ENCODE data around the gene MRPS14. TPM values are rescaled to one million over a fixed set of nuclear protein-coding genes. Genes with fewer than 3 reads are reported as not detected.

Gene MRPS14
- total RNA-seq, 2 donors from 2014 or later: 30.3 to 30.9 TPM

- Histone ChIP-seq H3K4me3 (ENCODE audit: low read length) (no peak overlapping the region), H3K27me3 (ENCODE audit: control insufficient read depth, insufficient read depth, low read length, poor library complexity, severe bottlenecking) (no peaks in the 10 kb centered on the region), H3K27ac (ENCODE audit: low read depth, low read length) (no peak overlapping the region), H3K4me1 (ENCODE audit: control insufficient read depth, insufficient read depth, low read length) (no peaks in the 10 kb centered on the region), H3K36me3 (ENCODE audit: control insufficient read depth, insufficient read depth, low read length) (peaks cover 10% of the 10 kb centered on the region), H3K9me3 (ENCODE audit: control insufficient read depth, low read length) (no peaks in the 10 kb centered on the region), H3K9ac (ENCODE audit: extremely low read depth, low read length, poor library complexity, severe bottlenecking) (no peak overlapping the region)
- no peak overlapping the region for H3K4me3 Mint-ChIP-seq
- WGBS, 2 experiments (ENCODE audit: insufficient coverage in 1 of 2, insufficient read length in 1 of 2): 88 to 100% methylated on average over 1 of the region's 1 CpG
- no peak overlapping the region for H3K27ac Mint-ChIP-seq
- H3K27me3 Mint-ChIP-seq (ENCODE audit: insufficient read depth): no peaks in the 10 kb centered on the region
- no peak for TF ChIP-seq CTCF (conservative IDR thresholded peaks at IDR 0.05)
- DNase-seq: no peak
- H3K9me3 Mint-ChIP-seq: no peaks in the 10 kb centered on the region
- peaks cover 14% of the 10 kb centered on the region for H3K4me1 Mint-ChIP-seq
- H3K36me3 Mint-ChIP-seq (ENCODE audit: low read depth): peaks cover 8% of the 10 kb centered on the region
Measured at GRCh38 chr1:174991473-174991872, 31.8 kb downstream of the MRPS14 start.

DNA sequence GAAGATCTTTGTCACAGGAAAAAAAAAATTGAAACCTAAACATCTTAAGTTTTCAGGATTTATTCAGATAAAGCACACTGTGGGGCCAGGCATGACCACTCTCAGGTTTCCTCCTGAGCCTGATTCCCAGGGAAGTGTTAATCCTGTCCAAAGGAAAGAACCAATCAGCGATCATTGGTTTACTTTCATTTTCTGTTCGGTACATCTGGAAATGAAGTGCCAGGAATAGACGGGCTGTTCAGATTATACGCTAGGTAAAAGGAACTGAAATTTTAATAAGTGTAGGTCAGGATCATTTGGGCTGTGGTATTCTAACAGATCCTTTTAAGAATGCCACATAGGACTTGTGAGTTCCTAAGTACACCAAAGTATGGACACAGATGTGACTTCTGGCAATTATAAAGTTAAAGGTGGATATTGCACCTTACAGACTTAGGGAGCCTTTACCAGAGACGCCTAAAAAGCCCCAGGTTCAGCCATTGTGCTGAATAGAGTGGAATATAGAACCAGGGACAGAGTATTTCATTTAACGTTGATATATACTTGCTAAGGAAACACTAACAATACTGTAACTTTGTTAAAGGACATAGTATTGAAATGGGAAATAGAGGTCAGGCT is 32.7 kb downstream of the MRPS14 start:
- no peaks in the 10 kb centered on the region for H3K9me3 ChIP-seq (ENCODE audit: control insufficient read depth, low read length)
- Mint-ChIP-seq H3K27me3 (ENCODE audit: insufficient read depth) (no peaks in the 10 kb centered on the region), H3K36me3 (ENCODE audit: low read depth) (peaks cover 8% of the 10 kb centered on the region), H3K4me3 (no peak overlapping the region), H3K27ac (no peak overlapping the region), H3K9me3 (no peaks in the 10 kb centered on the region), H3K4me1 (peaks cover 21% of the 10 kb centered on the region)
- H3K4me1 ChIP-seq (ENCODE audit: control insufficient read depth, insufficient read depth, low read length): no peaks in the 10 kb centered on the region
- no peak for TF ChIP-seq CTCF (conservative IDR thresholded peaks at IDR 0.05)
- H3K36me3 ChIP-seq (ENCODE audit: control insufficient read depth, insufficient read depth, low read length): peaks cover 6% of the 10 kb centered on the region
- H3K9ac ChIP-seq (ENCODE audit: extremely low read depth, low read length, poor library complexity, severe bottlenecking): no peak overlapping the region
- WGBS, 2 experiments (ENCODE audit: insufficient coverage in 1 of 2, insufficient read length in 1 of 2): 93 to 94% methylated on average over 5 to 6 of the region's 6 CpGs
- no peaks in the 10 kb centered on the region for H3K27me3 ChIP-seq (ENCODE audit: control insufficient read depth, insufficient read depth, low read length, poor library complexity, severe bottlenecking)
- no peak overlapping the region for H3K4me3 ChIP-seq (ENCODE audit: low read length)
- no peak overlapping the region for H3K27ac ChIP-seq (ENCODE audit: low read depth, low read length)
- DNase-seq: no peak

- Histone ChIP-seq H3K27me3 (ENCODE audit: control insufficient read depth, insufficient read depth, low read length, poor library complexity, severe bottlenecking) (no peaks in the 10 kb centered on the region), H3K9ac (ENCODE audit: extremely low read depth, low read length, poor library complexity, severe bottlenecking) (no peak overlapping the region), H3K36me3 (ENCODE audit: control insufficient read depth, insufficient read depth, low read length) (peaks cover 5% of the 10 kb centered on the region), H3K27ac (ENCODE audit: low read depth, low read length) (no peak overlapping the region), H3K9me3 (ENCODE audit: control insufficient read depth, low read length) (no peaks in the 10 kb centered on the region), H3K4me3 (ENCODE audit: low read length) (no peak overlapping the region), H3K4me1 (ENCODE audit: control insufficient read depth, insufficient read depth, low read length) (no peaks in the 10 kb centered on the region)
- Mint-ChIP-seq H3K4me3 (no peak overlapping the region), H3K36me3 (ENCODE audit: low read depth) (peaks cover 8% of the 10 kb centered on the region), H3K9me3 (no peaks in the 10 kb centered on the region), H3K4me1 (peaks cover 21% of the 10 kb centered on the region), H3K27me3 (ENCODE audit: insufficient read depth) (no peaks in the 10 kb centered on the region), H3K27ac (peak overlapping the region; percentile 70)
- 94 to 100% methylated on average over 2 to 5 of the region's 5 CpGs for WGBS, 2 experiments (ENCODE audit: insufficient coverage in 1 of 2, insufficient read length in 1 of 2)
- DNase-seq: no peak
- no peak for TF ChIP-seq CTCF (conservative IDR thresholded peaks at IDR 0.05)
Measured at GRCh38 chr1:174989536-174990220, 33.5 kb downstream of the MRPS14 start.
